BLaER1 (cell line): Measurements from ENCODE around the gene SCMH1.

ENCODE experiments used
- H3K27ac ChIP-seq: shearing (Covaris generic); formaldehyde crosslinking; 2 replicates; pipeline ENCODE4 v1.8.1; 2022
- H3K27me3 ChIP-seq: shearing (Covaris generic); formaldehyde crosslinking; 2 replicates; pipeline ENCODE4 v1.8.1; 2022
- H3K36me3 ChIP-seq: shearing (Covaris generic); formaldehyde crosslinking; 2 replicates; pipeline ENCODE4 v1.8.1; 2022
- H3K4me1 ChIP-seq: shearing (Covaris generic); formaldehyde crosslinking; 2 replicates; pipeline ENCODE4 v1.8.1; 2022
- H3K4me2 ChIP-seq: shearing (Covaris generic); formaldehyde crosslinking; 2 replicates; pipeline ENCODE4 v1.8.1; 2022
- H3K4me3 ChIP-seq: shearing (Covaris generic); formaldehyde crosslinking; 2 replicates; pipeline ENCODE4 v1.8.1; 2022
- H3K9ac ChIP-seq: shearing (Covaris generic); formaldehyde crosslinking; 2 replicates; pipeline ENCODE4 v1.8.1; 2022
- H3K9me3 ChIP-seq: shearing (Covaris generic); formaldehyde crosslinking; 2 replicates; pipeline ENCODE4 v1.8.1; 2022
- H4K20me1 ChIP-seq: shearing (Covaris generic); formaldehyde crosslinking; 2 replicates; pipeline ENCODE4 v1.8.1; 2022
- Cebpa-rat ChIP-seq: shearing (Covaris generic); IDR thresholded peaks from 2 replicates; pipeline ENCODE4 v1.8.1; 2022

SCMH1 gene

GRCh38 chr1:41101950-41102607, 140.0 kb downstream of the SCMH1 start:
- Histone ChIP-seq H3K4me2 (no peak overlapping the region), H3K36me3 (peaks cover 71% of the 10 kb centered on the region), H3K4me1 (peaks cover 14% of the 10 kb centered on the region), H3K9me3 (no peaks in the 10 kb centered on the region), H3K4me3 (no peak overlapping the region), H3K27ac (no peak overlapping the region), H4K20me1 (no peaks in the 10 kb centered on the region; the same call in 1 of the 2 replicates), H3K9ac (no peak overlapping the region), H3K27me3 (no peaks in the 10 kb centered on the region)
- no peak for TF ChIP-seq Cebpa-rat

DNA sequence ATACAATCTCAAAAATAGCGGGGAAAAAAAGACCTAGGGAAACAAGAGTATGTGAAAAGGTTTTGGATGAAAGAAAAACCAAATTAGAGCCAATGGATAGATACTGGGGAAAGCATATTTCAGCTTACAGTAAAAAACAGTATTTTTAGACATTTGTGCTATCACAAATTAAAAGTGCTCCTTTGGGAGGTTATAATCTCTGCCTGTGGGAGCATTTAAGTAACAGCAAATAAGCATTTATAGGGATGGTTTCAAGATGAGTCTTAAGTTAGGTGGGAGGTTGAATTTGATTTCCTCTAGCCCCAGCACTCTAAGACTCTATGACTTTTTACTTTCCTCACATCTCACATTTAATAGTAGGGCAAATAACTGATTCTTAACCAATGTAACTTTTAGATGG, 141.0 kb downstream of the SCMH1 start:
- H3K27ac ChIP-seq: no peak overlapping the region
- no peaks in the 10 kb centered on the region for H3K27me3 ChIP-seq
- H3K4me3 ChIP-seq: no peak overlapping the region
- peaks cover 71% of the 10 kb centered on the region for H3K36me3 ChIP-seq
- no peaks in the 10 kb centered on the region for H3K9me3 ChIP-seq
- no peak overlapping the region for H3K4me2 ChIP-seq
- H3K4me1 ChIP-seq: peaks cover 14% of the 10 kb centered on the region
- TF ChIP-seq Cebpa-rat: no peak
- no peak overlapping the region for H3K9ac ChIP-seq
- H4K20me1 ChIP-seq: peaks cover 8% of the 10 kb centered on the region; the same call in 1 of the 2 replicates

- Histone ChIP-seq H3K4me2 (no peak overlapping the region), H3K36me3 (peaks cover 68% of the 10 kb centered on the region), H3K4me1 (peaks cover 14% of the 10 kb centered on the region), H3K4me3 (no peak overlapping the region), H3K9me3 (no peaks in the 10 kb centered on the region), H3K27ac (no peak overlapping the region), H3K27me3 (no peaks in the 10 kb centered on the region), H3K9ac (no peak overlapping the region), H4K20me1 (peaks cover 8% of the 10 kb centered on the region; the same call in 1 of the 2 replicates)
- TF ChIP-seq Cebpa-rat: no peak
These were observed 141.9 kb downstream of the SCMH1 start for GRCh38 chr1:41100170-41100569.

- H3K27ac ChIP-seq: no peak overlapping the region
- peaks cover 4% of the 10 kb centered on the region for H3K4me1 ChIP-seq
- H3K36me3 ChIP-seq: peaks cover 68% of the 10 kb centered on the region
- peaks cover 8% of the 10 kb centered on the region; the same call in 1 of the 2 replicates for H4K20me1 ChIP-seq
- peaks cover 4% of the 10 kb centered on the region; the same call in 1 of the 2 replicates for H3K9me3 ChIP-seq
- H3K4me3 ChIP-seq: no peak overlapping the region
- no peaks in the 10 kb centered on the region for H3K27me3 ChIP-seq
- no peak overlapping the region for H3K9ac ChIP-seq
- TF ChIP-seq Cebpa-rat: no peak
- H3K4me2 ChIP-seq: no peak overlapping the region
These were observed 143.2 kb downstream of the SCMH1 start for GRCh38 chr1:41098730-41099460.

DNA sequence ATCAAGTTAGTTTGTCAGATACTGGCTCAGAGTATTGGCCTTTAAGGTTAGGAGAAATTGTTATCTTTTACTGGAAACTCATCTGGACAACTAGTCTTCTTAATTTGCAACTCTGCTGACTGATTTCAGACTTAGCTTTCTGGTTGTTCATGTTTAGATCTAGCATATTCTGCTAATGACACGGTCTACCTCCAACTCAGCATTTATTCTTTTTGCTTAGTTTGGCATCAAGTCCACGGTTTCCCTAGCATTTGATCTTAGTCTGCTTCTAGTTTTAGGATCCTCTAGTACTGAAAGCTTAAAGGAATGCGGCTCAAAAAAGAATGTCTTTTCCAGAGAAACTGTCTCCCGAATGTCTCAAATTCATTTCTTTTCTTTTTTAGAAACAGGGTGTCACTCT, 145.0 kb downstream of the SCMH1 start:
- no peaks in the 10 kb centered on the region for H3K4me1 ChIP-seq
- H3K9me3 ChIP-seq: peaks cover 8% of the 10 kb centered on the region
- no peak for TF ChIP-seq Cebpa-rat
- no peak overlapping the region for H3K27ac ChIP-seq
- H3K9ac ChIP-seq: no peak overlapping the region
- H3K4me3 ChIP-seq: no peak overlapping the region
- no peak overlapping the region for H3K4me2 ChIP-seq
- no peaks in the 10 kb centered on the region for H3K27me3 ChIP-seq
- H4K20me1 ChIP-seq: 0 out of 2 replicates have a peak, but pooled peaks cover 8% of the 10 kb centered on the region
- H3K36me3 ChIP-seq: peaks cover 56% of the 10 kb centered on the region

DNA sequence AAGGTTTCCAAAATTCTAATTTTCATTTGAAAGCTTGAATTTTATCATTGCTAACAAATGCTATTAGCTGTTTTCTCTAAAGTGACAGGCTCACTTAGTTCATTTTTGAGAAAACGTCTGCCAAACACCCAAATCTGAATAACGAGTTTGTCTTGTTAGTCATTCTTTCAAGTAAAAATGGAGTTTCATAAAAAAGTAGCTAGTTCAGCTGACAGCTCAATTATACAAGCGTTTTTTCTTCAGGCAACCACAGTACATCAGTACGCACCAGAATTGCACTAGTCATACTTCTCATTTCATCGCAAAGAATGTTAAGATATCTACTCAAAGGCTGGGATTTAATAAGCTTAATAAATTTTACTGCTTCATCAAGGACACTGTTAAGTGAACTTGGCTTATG, 148.3 kb downstream of the SCMH1 start:
- Histone ChIP-seq H3K27me3 (no peaks in the 10 kb centered on the region), H3K36me3 (peaks cover 63% of the 10 kb centered on the region), H3K4me1 (no peaks in the 10 kb centered on the region), H4K20me1 (0 out of 2 replicates have a peak, but pooled peaks cover 8% of the 10 kb centered on the region), H3K9me3 (peaks cover 8% of the 10 kb centered on the region), H3K9ac (no peak overlapping the region), H3K4me3 (no peak overlapping the region), H3K4me2 (no peak overlapping the region), H3K27ac (no peak overlapping the region)
- no peak for TF ChIP-seq Cebpa-rat

GRCh38 chr1:41086921-41087320, 155.2 kb downstream of the SCMH1 start:
- Histone ChIP-seq H3K4me2 (no peak overlapping the region), H4K20me1 (no peaks in the 10 kb centered on the region), H3K27ac (no peak overlapping the region), H3K4me1 (no peaks in the 10 kb centered on the region), H3K9ac (no peak overlapping the region), H3K27me3 (no peaks in the 10 kb centered on the region), H3K36me3 (peaks cover 49% of the 10 kb centered on the region), H3K4me3 (no peak overlapping the region), H3K9me3 (no peaks in the 10 kb centered on the region)
- TF ChIP-seq Cebpa-rat: no peak

DNA sequence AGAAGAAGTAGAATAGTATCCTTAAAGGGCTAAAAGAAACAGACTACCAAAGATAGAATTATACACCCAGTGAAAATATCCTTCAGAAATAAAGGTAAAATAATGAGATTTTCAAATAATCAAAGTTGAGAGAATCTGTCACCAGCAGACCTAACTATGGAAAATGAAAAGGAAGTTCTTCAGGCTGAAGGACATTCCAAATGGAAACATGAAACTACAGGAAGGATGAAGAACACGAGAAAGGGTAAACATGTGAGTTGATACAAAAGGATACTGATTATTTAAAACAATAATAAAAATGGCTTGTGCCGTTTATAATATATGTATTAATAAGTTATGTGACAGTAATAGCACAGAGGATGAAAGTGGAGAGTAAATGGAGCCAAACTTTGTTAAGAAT, 163.5 kb downstream of the SCMH1 start:
- H3K27ac ChIP-seq: no peak overlapping the region
- H4K20me1 ChIP-seq: 0 out of 2 replicates have a peak, but pooled peaks cover 11% of the 10 kb centered on the region
- peaks cover 12% of the 10 kb centered on the region for H3K9me3 ChIP-seq
- TF ChIP-seq Cebpa-rat: no peak
- H3K27me3 ChIP-seq: no peaks in the 10 kb centered on the region
- no peak overlapping the region for H3K4me3 ChIP-seq
- no peaks in the 10 kb centered on the region for H3K4me1 ChIP-seq
- H3K36me3 ChIP-seq: peaks cover 60% of the 10 kb centered on the region
- no peak overlapping the region for H3K4me2 ChIP-seq
- H3K9ac ChIP-seq: no peak overlapping the region

DNA sequence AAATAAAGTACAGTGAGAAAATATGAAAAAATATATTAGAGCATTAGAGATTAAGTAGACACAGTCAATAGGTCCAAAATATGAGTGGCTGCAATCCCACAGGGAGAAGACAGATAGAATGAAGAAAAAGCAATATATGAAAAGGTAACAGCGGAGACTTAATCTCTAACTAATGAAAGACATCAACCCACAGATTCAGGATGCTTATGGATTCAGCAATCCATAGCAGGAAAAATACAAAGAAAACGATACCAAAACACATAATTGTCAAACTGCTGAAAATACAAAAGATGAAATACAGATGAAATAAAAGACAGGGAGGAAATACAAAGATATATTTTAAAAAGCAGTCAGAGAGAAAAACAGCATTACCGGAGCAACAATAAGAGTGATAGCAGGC, 163.9 kb downstream of the SCMH1 start:
- Histone ChIP-seq H3K9ac (no peak overlapping the region), H3K4me1 (no peaks in the 10 kb centered on the region), H3K27ac (no peak overlapping the region), H3K4me2 (no peak overlapping the region), H3K9me3 (peaks cover 12% of the 10 kb centered on the region), H3K27me3 (no peaks in the 10 kb centered on the region), H3K36me3 (peaks cover 65% of the 10 kb centered on the region), H3K4me3 (no peak overlapping the region), H4K20me1 (0 out of 2 replicates have a peak, but pooled peaks cover 11% of the 10 kb centered on the region)
- no peak for TF ChIP-seq Cebpa-rat

- Histone ChIP-seq H3K36me3 (peaks cover 91% of the 10 kb centered on the region), H3K9ac (no peak overlapping the region), H3K27me3 (no peaks in the 10 kb centered on the region), H3K4me3 (no peak overlapping the region), H3K9me3 (peaks cover 8% of the 10 kb centered on the region; the same call in 1 of the 2 replicates), H4K20me1 (0 out of 2 replicates have a peak, but pooled peaks cover 11% of the 10 kb centered on the region), H3K4me2 (no peak overlapping the region), H3K27ac (no peak overlapping the region), H3K4me1 (no peaks in the 10 kb centered on the region)
- no peak for TF ChIP-seq Cebpa-rat
These were observed 168.1 kb downstream of the SCMH1 start for GRCh38 chr1:41073971-41074370.
